GM18505 (cell line): ENCODE data around the gene ARIH1.
"Not testable (repeated sequence)": the region's sequence is repeated elsewhere in the genome, so short reads cannot be mapped to it uniquely, and the experiment has no call there.

Source experiments
- ATAC-seq: cut with Tn5 transposase; IDR thresholded peaks from one replicate; pipeline ENCODE4 v1.9.1; 2021; ENCODE audit not compliant: unreplicated experiment
- POLR2A ChIP-seq: IDR thresholded peaks from 4 replicates; pipeline ENCODE4 v1.6.1; 2011; ENCODE audit warnings: borderline replicate concordance; ENCODE audit not compliant: insufficient read depth, insufficient read length; ENCODE audit errors: extremely low read depth

Gene ARIH1, protein sequence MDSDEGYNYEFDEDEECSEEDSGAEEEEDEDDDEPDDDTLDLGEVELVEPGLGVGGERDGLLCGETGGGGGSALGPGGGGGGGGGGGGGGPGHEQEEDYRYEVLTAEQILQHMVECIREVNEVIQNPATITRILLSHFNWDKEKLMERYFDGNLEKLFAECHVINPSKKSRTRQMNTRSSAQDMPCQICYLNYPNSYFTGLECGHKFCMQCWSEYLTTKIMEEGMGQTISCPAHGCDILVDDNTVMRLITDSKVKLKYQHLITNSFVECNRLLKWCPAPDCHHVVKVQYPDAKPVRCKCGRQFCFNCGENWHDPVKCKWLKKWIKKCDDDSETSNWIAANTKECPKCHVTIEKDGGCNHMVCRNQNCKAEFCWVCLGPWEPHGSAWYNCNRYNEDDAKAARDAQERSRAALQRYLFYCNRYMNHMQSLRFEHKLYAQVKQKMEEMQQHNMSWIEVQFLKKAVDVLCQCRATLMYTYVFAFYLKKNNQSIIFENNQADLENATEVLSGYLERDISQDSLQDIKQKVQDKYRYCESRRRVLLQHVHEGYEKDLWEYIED

GRCh38 chr15:72473614-72474465 is at the start of gene ARIH1:
TSS of gene ARIH1 (plus strand) at chr15:72474330. CDS start at chr15:72474640, 310 bp downstream.
- peak; percentile 94 for TF ChIP-seq POLR2A
- ATAC-seq = peak; percentile 75

DNA sequence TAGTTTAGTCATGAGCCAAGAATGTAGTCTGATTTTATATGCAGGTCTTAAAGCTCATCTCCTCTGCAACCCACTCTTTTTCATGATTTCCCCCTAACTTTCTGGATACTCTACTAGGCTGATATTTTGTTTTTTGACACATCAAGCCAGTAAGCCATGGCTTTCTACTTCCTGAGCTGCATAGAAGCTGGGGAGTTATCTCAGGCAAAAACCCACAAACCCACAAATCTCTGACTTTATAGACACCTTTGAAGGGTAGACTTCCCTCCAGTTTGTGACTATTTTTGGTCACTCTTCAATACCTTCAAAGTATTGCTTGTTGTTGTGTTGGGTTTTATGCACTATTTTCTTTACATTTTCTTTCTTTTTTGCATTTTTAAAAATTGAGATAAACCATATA is 47.4 kb upstream of the ARIH1 start:
- no peak for ATAC-seq
- no peak for TF ChIP-seq POLR2A

GRCh38 chr15:72437650-72438316 is 36.3 kb upstream of the ARIH1 start:
- no peak for ATAC-seq

GRCh38 chr15:72442848-72443247 is 31.3 kb upstream of the ARIH1 start:
- not testable (repeated sequence) for ATAC-seq

More at GRCh38 chr15:72437650-72438316, 36.3 kb upstream of the ARIH1 start:
- TF ChIP-seq POLR2A = no peak

DNA sequence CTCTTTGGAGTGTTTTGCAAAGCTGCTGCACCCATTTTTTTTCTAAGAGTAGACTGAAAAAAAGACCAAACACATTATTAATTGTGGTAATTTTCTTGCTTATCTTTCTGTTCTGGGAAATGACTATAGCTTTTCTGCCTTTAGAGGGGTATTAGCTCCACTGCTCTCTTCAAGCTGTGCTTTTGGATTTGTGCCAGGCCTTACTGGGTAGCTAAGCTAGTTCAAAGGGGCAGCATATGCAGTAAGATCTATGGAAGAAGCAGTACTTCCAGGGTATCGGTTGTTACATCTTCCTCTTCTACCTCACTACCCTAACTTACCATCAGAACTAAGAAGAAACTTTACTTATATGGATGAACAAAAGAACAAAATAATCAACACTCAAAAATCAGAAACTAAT is 28.7 kb upstream of the ARIH1 start:
- TF ChIP-seq POLR2A = no peak
- no peak for ATAC-seq

- no peak for ATAC-seq
- no peak for TF ChIP-seq POLR2A
These were observed 23.3 kb upstream of the ARIH1 start for GRCh38 chr15:72450805-72451204.

DNA sequence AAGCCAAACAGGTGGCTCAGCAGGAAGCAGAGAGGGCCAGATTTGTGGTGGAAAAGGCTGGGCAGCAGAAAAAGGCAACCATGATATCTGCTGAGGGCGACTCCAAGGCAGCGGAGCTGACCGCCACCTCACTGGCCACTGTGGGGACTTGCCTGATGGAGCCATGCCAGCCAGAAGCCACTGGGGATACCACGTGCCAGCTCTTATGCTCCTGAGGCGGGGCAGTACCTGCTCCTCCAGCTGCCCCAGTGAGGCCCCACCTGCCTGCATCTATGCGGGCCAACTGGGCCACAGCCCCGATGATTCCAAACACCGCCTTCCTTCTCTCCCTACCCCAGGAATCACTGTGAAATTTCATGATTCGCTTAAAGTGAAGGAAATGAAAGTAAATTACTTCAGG is 22.9 kb upstream of the ARIH1 start:
- no peak for TF ChIP-seq POLR2A
- ATAC-seq = no peak

DNA sequence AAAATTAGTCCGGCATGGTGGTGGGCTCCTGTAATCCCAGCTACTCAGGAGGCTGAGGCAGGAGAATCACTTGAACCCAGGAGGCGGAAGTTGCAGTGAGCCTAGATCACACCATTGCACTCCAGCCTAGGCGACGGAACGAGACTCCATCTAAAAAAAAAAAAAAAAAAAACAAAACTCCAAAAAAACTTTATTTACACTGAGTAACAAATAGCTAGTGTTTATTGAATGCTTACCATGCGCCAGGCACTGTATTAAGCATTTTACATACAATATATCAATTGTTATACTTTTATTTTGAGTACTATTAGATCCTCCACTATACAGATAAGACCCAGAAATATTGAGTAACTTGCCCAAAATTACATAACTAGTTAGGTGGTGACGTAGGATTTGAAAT is 17.4 kb upstream of the ARIH1 start:
- TF ChIP-seq POLR2A = no peak
- ATAC-seq = no peak

DNA sequence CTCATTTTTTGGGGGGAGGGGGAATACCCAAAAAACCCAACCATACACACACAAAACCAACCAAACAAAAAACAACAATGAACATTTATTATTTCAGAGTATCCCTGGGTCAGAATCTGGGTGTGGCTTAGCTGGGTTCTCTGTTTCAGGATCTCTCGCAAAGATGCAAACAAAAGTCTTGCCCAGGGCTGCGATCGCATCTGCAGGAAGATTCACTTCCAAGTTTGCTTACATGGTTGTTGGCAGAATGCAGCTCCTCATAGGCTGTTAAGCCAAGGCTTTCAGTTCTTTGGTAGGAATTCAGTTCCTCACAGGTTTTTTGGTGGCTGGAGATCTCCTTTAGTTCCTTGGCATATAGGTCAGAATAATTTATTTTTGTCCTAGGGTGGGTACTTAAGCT is 13.7 kb upstream of the ARIH1 start:
- ATAC-seq = no peak
- TF ChIP-seq POLR2A = no peak

DNA sequence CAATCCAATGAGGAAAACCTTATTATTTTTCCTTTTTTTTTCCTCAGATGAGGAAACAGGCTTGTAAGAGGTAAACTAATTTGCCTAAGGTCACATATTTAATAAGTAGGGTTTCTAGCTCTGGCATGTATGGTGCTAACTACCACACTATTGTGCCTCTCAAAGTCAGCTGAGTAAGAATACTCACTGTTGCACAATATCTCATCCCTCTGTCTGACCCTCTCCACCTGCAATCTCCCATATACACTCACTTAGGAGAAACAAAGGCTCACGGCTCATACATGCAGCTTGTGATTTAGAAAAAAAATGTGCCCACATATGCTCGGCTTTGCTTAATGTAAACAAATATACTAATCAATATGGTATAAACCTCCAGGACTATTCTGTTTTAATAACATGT is 10.4 kb upstream of the ARIH1 start:
- TF ChIP-seq POLR2A = no peak
- no peak for ATAC-seq

DNA sequence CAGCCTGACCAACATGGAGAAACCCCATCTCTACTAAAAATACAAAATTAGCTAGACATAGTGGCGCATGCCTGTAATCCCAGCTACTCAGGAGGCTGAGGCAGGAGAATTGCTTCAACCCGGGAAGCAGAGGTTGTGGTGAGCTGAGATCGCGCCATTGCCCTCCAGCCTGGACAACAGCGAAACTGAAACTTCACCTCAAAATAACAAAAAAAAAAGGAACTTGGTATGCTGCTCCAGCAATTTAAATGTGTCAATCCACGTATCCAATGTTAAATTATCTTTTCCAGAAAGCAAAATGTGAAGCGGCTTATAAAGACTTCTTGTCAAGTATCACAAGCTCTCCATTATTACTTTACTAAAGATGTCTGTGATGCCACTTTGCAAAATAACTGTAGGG is 9.9 kb upstream of the ARIH1 start:
- no peak for TF ChIP-seq POLR2A
- ATAC-seq = no peak

DNA sequence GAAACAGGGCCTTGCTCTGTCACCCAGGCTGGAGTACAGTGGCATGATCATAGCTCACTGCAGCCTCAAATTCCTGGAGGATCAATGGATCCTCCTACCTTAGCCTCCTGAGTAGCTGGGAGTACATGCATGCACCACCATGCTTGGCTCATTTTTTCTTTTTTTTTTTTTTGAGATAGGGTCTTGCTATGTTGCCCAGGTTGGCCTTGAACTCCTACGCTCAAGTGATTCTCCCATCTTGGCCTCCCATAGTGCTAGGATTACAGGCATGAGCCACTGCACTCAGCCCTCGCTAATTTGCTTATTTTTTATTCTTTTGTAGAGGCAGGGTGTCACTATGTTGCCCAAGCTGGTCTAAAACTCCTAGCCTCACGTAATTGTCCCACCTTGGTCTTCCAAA is 6.0 kb upstream of the ARIH1 start:
- no peak for TF ChIP-seq POLR2A

DNA sequence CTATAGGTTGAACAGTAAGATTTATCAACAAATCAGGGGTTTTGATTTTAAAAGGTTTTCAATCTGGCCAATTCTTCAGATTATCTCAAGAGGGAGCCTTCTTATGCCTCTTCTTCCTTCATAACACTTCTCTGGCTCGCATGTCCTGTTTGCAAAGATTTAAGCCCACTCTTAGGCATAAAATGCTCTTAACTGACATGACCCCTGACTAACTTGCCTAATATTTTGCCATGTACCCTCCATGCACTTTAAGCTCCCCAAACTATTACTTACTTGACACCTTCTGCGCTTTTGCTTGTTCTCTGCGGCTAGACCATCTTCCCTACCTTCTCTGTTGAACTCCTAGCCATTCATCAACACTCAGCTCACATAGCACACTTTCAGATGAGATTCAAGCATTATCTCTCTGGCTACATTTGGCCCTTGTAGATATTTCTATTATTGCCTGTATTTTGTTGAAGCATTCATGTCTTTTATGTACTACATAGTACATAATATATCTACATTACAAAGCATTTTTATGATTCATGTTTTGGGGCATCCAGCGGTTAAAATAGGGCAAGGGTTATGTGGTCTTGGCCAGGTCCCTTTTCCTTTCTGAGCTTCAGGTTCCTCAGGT is 1.0 kb upstream of the ARIH1 start:
- TF ChIP-seq POLR2A = no peak
- no peak for ATAC-seq

More for the DNA sequence above, 6.0 kb upstream of the ARIH1 start:
- ATAC-seq = no peak
